ENCODE data around the gene LEUTX.

- TF ChIP-seq, protein P1, sequence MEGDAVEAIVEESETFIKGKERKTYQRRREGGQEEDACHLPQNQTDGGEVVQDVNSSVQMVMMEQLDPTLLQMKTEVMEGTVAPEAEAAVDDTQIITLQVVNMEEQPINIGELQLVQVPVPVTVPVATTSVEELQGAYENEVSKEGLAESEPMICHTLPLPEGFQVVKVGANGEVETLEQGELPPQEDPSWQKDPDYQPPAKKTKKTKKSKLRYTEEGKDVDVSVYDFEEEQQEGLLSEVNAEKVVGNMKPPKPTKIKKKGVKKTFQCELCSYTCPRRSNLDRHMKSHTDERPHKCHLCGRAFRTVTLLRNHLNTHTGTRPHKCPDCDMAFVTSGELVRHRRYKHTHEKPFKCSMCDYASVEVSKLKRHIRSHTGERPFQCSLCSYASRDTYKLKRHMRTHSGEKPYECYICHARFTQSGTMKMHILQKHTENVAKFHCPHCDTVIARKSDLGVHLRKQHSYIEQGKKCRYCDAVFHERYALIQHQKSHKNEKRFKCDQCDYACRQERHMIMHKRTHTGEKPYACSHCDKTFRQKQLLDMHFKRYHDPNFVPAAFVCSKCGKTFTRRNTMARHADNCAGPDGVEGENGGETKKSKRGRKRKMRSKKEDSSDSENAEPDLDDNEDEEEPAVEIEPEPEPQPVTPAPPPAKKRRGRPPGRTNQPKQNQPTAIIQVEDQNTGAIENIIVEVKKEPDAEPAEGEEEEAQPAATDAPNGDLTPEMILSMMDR (IDR thresholded peaks at IDR 0.05) = no peak
- TF ChIP-seq POLR2A (IDR thresholded peaks at IDR 0.05) (no peak), POLR2AphosphoS5 (IDR thresholded peaks at IDR 0.05; ENCODE audit: insufficient read depth in 1 of 2, low read depth in 1 of 2) (peak; percentile 73 to 96)
Measured at GRCh38 chr19:39824143-39825092, 45.8 kb downstream of the LEUTX start.
